GM18907 (cell line): ENCODE results near the gene TNNT1.
"Not testable (repeated sequence)": the region's sequence is repeated elsewhere in the genome, so short reads cannot be mapped to it uniquely, and the experiment has no call there.

ENCODE experiments used
- ATAC-seq: cut with Tn5 transposase; IDR thresholded peaks from one replicate; pipeline ENCODE4 v1.9.1; 2021; ENCODE audit warnings: mild to moderate bottlenecking, moderate library complexity; ENCODE audit not compliant: unreplicated experiment

TNNT1 gene

GRCh38 chr19:55171440-55171839 lies 22.4 kb upstream of the TNNT1 start:
- ATAC-seq = no peak

- ATAC-seq = no peak
Measured at GRCh38 chr19:55169136-55169535, 20.1 kb upstream of the TNNT1 start.

GRCh38 chr19:55166530-55167268 lies 17.7 kb upstream of the TNNT1 start, which contains the start of gene DNAAF3:
TSS of gene DNAAF3 (minus strand) at chr19:55166613. CDS start at chr19:55166413, 200 bp downstream.
- peak; percentile 90 for ATAC-seq

GRCh38 chr19:55165952-55166529 lies 17.0 kb upstream of the TNNT1 start:
- ATAC-seq = peak; percentile 24

GRCh38 chr19:55161571-55162322 lies 12.7 kb upstream of the TNNT1 start:
- no peak for ATAC-seq

GRCh38 chr19:55160986-55161365 lies 12.0 kb upstream of the TNNT1 start:
- ATAC-seq = no peak

- ATAC-seq = peak; percentile 52
Measured at GRCh38 chr19:55160128-55160985, 11.4 kb upstream of the TNNT1 start.

GRCh38 chr19:55158848-55159749 lies 10.1 kb upstream of the TNNT1 start:
- no peak for ATAC-seq

GRCh38 chr19:55158423-55158822 lies 9.4 kb upstream of the TNNT1 start:
- no peak for ATAC-seq

GRCh38 chr19:55157064-55157908 lies 8.3 kb upstream of the TNNT1 start, which contains the start of gene TNNI3:
TSS of gene TNNI3 (minus strand) at chr19:55157732. CDS start at chr19:55157589, 143 bp downstream.
- ATAC-seq = no peak

GRCh38 chr19:55156202-55157063 lies 7.4 kb upstream of the TNNT1 start:
- ATAC-seq = no peak

GRCh38 chr19:55155784-55156183 lies 6.8 kb upstream of the TNNT1 start:
- ATAC-seq = not testable (repeated sequence)

- ATAC-seq = no peak
Measured at GRCh38 chr19:55153652-55154264, 4.8 kb upstream of the TNNT1 start.

- no peak for ATAC-seq
Measured at GRCh38 chr19:55152017-55152416, 3.0 kb upstream of the TNNT1 start.

GRCh38 chr19:55147545-55148251 lies 1.3 kb downstream of the TNNT1 start:
- no peak for ATAC-seq

- no peak for ATAC-seq
Measured at GRCh38 chr19:55146705-55147273, 2.2 kb downstream of the TNNT1 start.
